HepG2 (cell line): ENCODE measurements around the gene NOA1. TPM values are rescaled to one million over a fixed set of nuclear protein-coding genes. Genes with fewer than 3 reads are reported as not detected.

Experiments
- ATAC-seq: fragments of 200-7000 bp; cut with Tn5 transposase; 3 replicates; pipeline ENCODE4 v1.9.1; 2020; ENCODE audit warnings: mild to moderate bottlenecking, moderate library complexity
- BruUV-seq: library from RNA; stranded (reverse); fragments of 400-500 nt; replicated peaks from 2 replicates; lab custom pipeline; 2021; lab: Mats Ljungman, UMichigan
- CTCF ChIA-PET: fragments of 300-600 bp; formaldehyde crosslinking; extraction: SDS; loops from one replicate; lab custom pipeline; 2021; ENCODE audit warnings: low total read pairs, inconsistent platforms, low intra/inter-chr PET ratio; lab: Yijun Ruan, JAX
- POLR2A ChIA-PET: fragments of 350-600 bp; sonication (Branson Sonifier 250); formaldehyde crosslinking; loops from one replicate; lab custom pipeline; 2020; ENCODE audit warnings: antibody characterized with exemption, inconsistent platforms; lab: Yijun Ruan, JAX
- DNase-seq: peaks from one replicate; pipeline ENCODE4 v3.0.0-alpha.2; 2015; ENCODE audit warnings: low spot score
- FAIRE-seq: peaks from 3 replicates; lab custom pipeline; 2011; peaks lifted over from hg19 to GRCh38; lab: Jason Lieb, UNC
- H2AFZ ChIP-seq: one replicate; pipeline ENCODE4 v1.6.1; 2011; ENCODE audit warnings: low read length, inconsistent platforms
- H3K27ac ChIP-seq: fragments of 300-600 bp; 3 replicates; pipeline ENCODE4 v1.8.0; 2011; ENCODE audit warnings: mixed run types, mild to moderate bottlenecking, mixed read lengths, low read length, inconsistent platforms; ENCODE audit not compliant: insufficient read depth; ENCODE audit errors: extremely low read length
- H3K27me3 ChIP-seq, 2 experiments: fragments of 200-600 bp in 1 of 2; 2 replicates in 1 of 2; 3 replicates in 1 of 2; pipeline versions ENCODE4 v1.6.0 to v1.8.0; 2011; ENCODE audit warnings: low read length in 2 of 2, mild to moderate bottlenecking in 2 of 2, moderate library complexity in 2 of 2, inconsistent platforms in 1 of 2; ENCODE audit not compliant: insufficient read depth in 2 of 2, control insufficient read depth in 1 of 2
- H3K36me3 ChIP-seq, 2 experiments: fragments of 200-600 bp in 1 of 2; replicated peaks in 1 of 2; 2 replicates in 1 of 2; 3 replicates in 1 of 2; pipeline versions ENCODE4 v1.5.1 to v1.8.0; 2011; ENCODE audit warnings: low read length in 2 of 2, inconsistent platforms in 1 of 2; ENCODE audit not compliant: insufficient read depth in 2 of 2, control insufficient read depth in 1 of 2
- H3K4me1 ChIP-seq: 2 replicates; pipeline ENCODE4 v1.5.1; 2012; ENCODE audit warnings: low read length, inconsistent platforms; ENCODE audit not compliant: insufficient read depth
- H3K4me2 ChIP-seq: 2 replicates; pipeline ENCODE4 v1.6.0; 2011; ENCODE audit warnings: low read depth, low read length, inconsistent platforms
- H3K4me3 ChIP-seq, 3 experiments: fragments of 200-600 bp in 1 of 3; sonication (generic), shearing (Covaris generic) in 1 of 3; replicated peaks in 1 of 3; 2 replicates each; pipeline ENCODE4 v1.5.1; 2011 to 2016; ENCODE audit warnings: low read length in 3 of 3, inconsistent platforms in 2 of 3, low read depth in 2 of 3, mild to moderate bottlenecking in 2 of 3, control low read depth in 1 of 3, mixed read lengths in 1 of 3; ENCODE audit not compliant: insufficient read depth in 1 of 3
- H3K79me2 ChIP-seq: one replicate; pipeline ENCODE4 v1.6.1; 2011; ENCODE audit warnings: low read length, inconsistent platforms; ENCODE audit not compliant: insufficient read depth
- H3K9ac ChIP-seq: 2 replicates; pipeline ENCODE4 v1.6.0; 2011; ENCODE audit warnings: mild to moderate bottlenecking, low read depth, low read length, inconsistent platforms; ENCODE audit not compliant: insufficient read depth
- H3K9me3 ChIP-seq: 2 replicates; pipeline ENCODE4 v1.5.1; 2012; ENCODE audit warnings: mild to moderate bottlenecking, low read length
- H4K20me1 ChIP-seq: 2 replicates; pipeline ENCODE4 v1.6.0; 2011; ENCODE audit warnings: inconsistent platforms, mild to moderate bottlenecking, low read length, moderate library complexity; ENCODE audit not compliant: insufficient read depth
- BRD4 ChIP-seq: sonication (generic); formaldehyde crosslinking; IDR thresholded peaks from 2 replicates; pipeline ENCODE4 v1.4.0; 2020; ENCODE audit warnings: missing genetic modification reagents
- CERS6 ChIP-seq: sonication (generic); formaldehyde crosslinking; IDR thresholded peaks from 2 replicates; pipeline ENCODE4 v1.5.0; 2020; ENCODE audit warnings: missing genetic modification reagents
- CREM ChIP-seq, 2 experiments: sonication (generic) in 1 of 2; formaldehyde crosslinking in 1 of 2; IDR thresholded peaks; 2 replicates each; pipeline versions ENCODE4 v1.4.0 to v1.6.1; 2016 to 2020; ENCODE audit warnings: antibody characterized with exemption in 1 of 2, mild to moderate bottlenecking in 1 of 2, missing genetic modification reagents in 1 of 2
- HNF1A ChIP-seq, 2 experiments: sonication (generic) in 1 of 2; formaldehyde crosslinking in 1 of 2; IDR thresholded peaks; 2 replicates each; pipeline versions ENCODE4 v1.4.0 to v1.6.1; 2016 to 2020; ENCODE audit warnings: borderline replicate concordance in 1 of 2, low read depth in 1 of 2, mild to moderate bottlenecking in 1 of 2, missing genetic modification reagents in 1 of 2
- IRF1 ChIP-seq: sonication (generic); formaldehyde crosslinking; IDR thresholded peaks from 2 replicates; pipeline ENCODE4 v1.4.0; 2020; ENCODE audit warnings: low read depth, mild to moderate bottlenecking, missing genetic modification reagents
- KLF15 ChIP-seq: sonication (generic); formaldehyde crosslinking; IDR thresholded peaks from 2 replicates; pipeline ENCODE4 v1.8.1; 2023; ENCODE audit warnings: borderline replicate concordance, mild to moderate bottlenecking, inconsistent platforms, missing genetic modification reagents, mixed read lengths
- PBX2 ChIP-seq: IDR thresholded peaks from 2 replicates; pipeline ENCODE4 v1.6.1; 2016; ENCODE audit warnings: control low read depth
- RFXAP ChIP-seq: sonication (generic); formaldehyde crosslinking; IDR thresholded peaks from 2 replicates; pipeline ENCODE4 v1.4.0; 2020; ENCODE audit warnings: missing genetic modification reagents, borderline replicate concordance
- SETDB1 ChIP-seq: sonication (generic); formaldehyde crosslinking; IDR thresholded peaks from 2 replicates; pipeline ENCODE4 v1.5.1; 2020; ENCODE audit warnings: missing genetic modification reagents, mild to moderate bottlenecking, borderline replicate concordance
- THAP9 ChIP-seq: sonication (generic); formaldehyde crosslinking; IDR thresholded peaks from 2 replicates; pipeline ENCODE4; 2020; ENCODE audit warnings: missing genetic modification reagents, mild to moderate bottlenecking, borderline replicate concordance
- ZBTB7B ChIP-seq: sonication (generic); formaldehyde crosslinking; IDR thresholded peaks from 2 replicates; pipeline ENCODE4 v1.4.0; 2020; ENCODE audit warnings: missing genetic modification reagents
- ZNF446 ChIP-seq: sonication (generic); formaldehyde crosslinking; IDR thresholded peaks from 2 replicates; pipeline ENCODE4 v1.5.0; 2020; ENCODE audit warnings: mild to moderate bottlenecking, missing genetic modification reagents
- ZNF570 ChIP-seq: sonication (generic); formaldehyde crosslinking; IDR thresholded peaks from 2 replicates; pipeline ENCODE4 v1.4.0; 2020; ENCODE audit warnings: mild to moderate bottlenecking, missing genetic modification reagents, borderline replicate concordance
- ZNF788 ChIP-seq: sonication (generic); formaldehyde crosslinking; IDR thresholded peaks from 2 replicates; pipeline ENCODE4 v1.5.0; 2020; ENCODE audit warnings: mild to moderate bottlenecking, missing genetic modification reagents, borderline replicate concordance
- WGBS: methylation state at CpG from one replicate; pipeline ENCODE4 v1.1.6; 2017; ENCODE audit warnings: low lambda C conversion rate; 5-methylcytosine and 5-hydroxymethylcytosine counted together
- in situ Hi-C: cut with HindIII; loops from 2 replicates; pipeline ENCODE4 v1.10.0; 2017; ENCODE audit warnings: low pct_unique_long_range_greater_than_20kb; ENCODE audit not compliant: extremely low pct_ligation_motif_present
- intact Hi-C: fragments of 100-400 bp; cut with micrococcal nuclease; formaldehyde crosslinking; loops from one replicate; pipeline ENCODE4 v1.10.0; 2022; ENCODE audit not compliant: unreplicated experiment
- polyA plus RNA-seq, 8 experiments: library from polyadenylated mRNA; depleted of rRNA in 3 of 8; stranded (reverse) in 7 of 8; unstranded in 1 of 8; fragments of >200 nt; fragmentation: Illumina TruSeq in 4 of 8; extraction: Trizol in 4 of 8; gene quantifications; 2 replicates each; pipeline versions ENCODE4 v1.2.1 to v1.2.3, GENCODE V29; 2011 to 2016; ENCODE audit warnings: low read depth in 4 of 8, missing spikeins in 1 of 8, mixed read lengths in 1 of 8; ENCODE audit not compliant: insufficient read depth in 1 of 8
- total RNA-seq, 5 experiments: library from RNA; depleted of rRNA; stranded (reverse); fragments of >200 nt; fragmentation: Illumina TruSeq; extraction: Trizol; gene quantifications; 2 replicates each; pipeline ENCODE4 v1.2.3, GENCODE V29; 2016; ENCODE audit warnings: low read depth in 1 of 5

NOA1 gene
- total and polyA plus RNA-seq, 2 of the 13 experiments (the other 11 are each of a cell fraction or from before 2014, with no cell fraction given) = 17.3 to 19.0 TPM

GRCh38 chr4:56972389-56972788, 5.0 kb downstream of the NOA1 start:
- no TSS peak for BruUV-seq
- ATAC-seq (no peak), FAIRE-seq (no peak), DNase-seq (no peak)
- Histone ChIP-seq H2AFZ (no peak overlapping the region), H3K4me3 (no peak overlapping the region), H3K4me2 (no peak overlapping the region), H3K36me3 (peaks cover 16 to 37% of the 10 kb centered on the region in 2 experiments), H3K27ac (no peak overlapping the region), H4K20me1 (peaks cover 6% of the 10 kb centered on the region; the same call in 1 of the 2 replicates), H3K27me3 (no peaks in the 10 kb centered on the region; a peak in 1 of 5 replicates), H3K9me3 (peaks cover 16% of the 10 kb centered on the region), H3K4me1 (peaks cover 16% of the 10 kb centered on the region), H3K79me2 (peaks cover 33% of the 10 kb centered on the region), H3K9ac (no peak overlapping the region)
- in situ Hi-C loops = no loop called here
- intact Hi-C loops = no loop called here
- 95% methylated on average over 2 of the region's 2 CpGs for WGBS
- POLR2A ChIA-PET = no interaction called here
- CTCF ChIA-PET = no interaction called here
- no peak for TF ChIP-seq KLF15 (CRISPR knock-in tag)
- no peak for TF ChIP-seq CERS6 (CRISPR knock-in tag)
- no peak for TF ChIP-seq ZNF446
- no peak for TF ChIP-seq IRF1 (CRISPR knock-in tag)
- no peak for TF ChIP-seq THAP9 (CRISPR knock-in tag)
- no peak for TF ChIP-seq ZBTB7B (CRISPR knock-in tag)
- no peak for TF ChIP-seq BRD4 (CRISPR knock-in tag)
- no peak for TF ChIP-seq ZNF570 (CRISPR knock-in tag)
- no peak for TF ChIP-seq CREM (IDR thresholded peaks at IDR 0.05)
- TF ChIP-seq CREM (CRISPR knock-in tag; IDR thresholded peaks at IDR 0.05) = no peak
- TF ChIP-seq ZNF788 (CRISPR knock-in tag) = no peak
- no peak for TF ChIP-seq PBX2 (CRISPR knock-in tag)
- TF ChIP-seq RFXAP (CRISPR knock-in tag) = no peak
- TF ChIP-seq HNF1A (IDR thresholded peaks at IDR 0.05; ENCODE audit: low read depth) = no peak
- no peak for TF ChIP-seq HNF1A (CRISPR knock-in tag; IDR thresholded peaks at IDR 0.05; ENCODE audit: borderline replicate concordance)
- TF ChIP-seq SETDB1 (CRISPR knock-in tag) = no peak
